Measurements from ENCODE around the gene COL5A1. TPM values are rescaled to one million over a fixed set of nuclear protein-coding genes. Genes with fewer than 3 reads are reported as not detected.
A peak's percentile ranks its signal among the peaks of the same experiment; 100 is the strongest.

The COL5A1 gene
- total and polyA plus RNA-seq, 3 experiments from 2014 or later: 0.02 to 0.43 (median 0.13) TPM

- Mint-ChIP-seq H3K9me3 (no peaks in the 10 kb centered on the region), H3K4me1 (peaks cover 0 to 5% (median 2%) of the 10 kb centered on the region in 3 donors), H3K36me3 (no peaks in the 10 kb centered on the region), H3K27ac (no peak overlapping the region), H3K27me3 (peaks cover 4 to 11% of the 10 kb centered on the region in 2 donors), H3K4me3 (no peak overlapping the region)
- Histone ChIP-seq H3K9me3 (ENCODE audit: low read length) (no peaks in the 10 kb centered on the region), H3K27ac (ENCODE audit: low read depth, low read length) (no peak overlapping the region), H3K36me3 (ENCODE audit: insufficient read depth, low read length) (no peaks in the 10 kb centered on the region), H3K4me3 (ENCODE audit: low read length) (no peak overlapping the region), H3K4me1 (ENCODE audit: insufficient read depth, low read length) (no peaks in the 10 kb centered on the region), H3K27me3 (ENCODE audit: insufficient read depth, low read length, poor library complexity, severe bottlenecking) (no peaks in the 10 kb centered on the region)
- ChIA-PET CTCF (no interaction called here), POLR2A (no interaction called here)
- peak in 1 of 5 donors; percentile 17 for DNase-seq
These were observed 3.7 kb upstream of the COL5A1 start for GRCh38 chr9:134637696-134638501.

- no peak overlapping the region for H3K27ac ChIP-seq (ENCODE audit: low read depth, low read length)
- Mint-ChIP-seq H3K4me3 (peak overlapping the region in 1 of 7 donors; percentile 24), H3K27me3 (peaks cover 4 to 18% of the 10 kb centered on the region in 2 donors), H3K36me3 (no peaks in the 10 kb centered on the region), H3K27ac (no peak overlapping the region), H3K4me1 (peaks cover 0 to 5% (median 2%) of the 10 kb centered on the region in 3 donors), H3K9me3 (no peaks in the 10 kb centered on the region)
- H3K4me1 ChIP-seq (ENCODE audit: insufficient read depth, low read length): no peaks in the 10 kb centered on the region
- ChIA-PET CTCF (no interaction called here), POLR2A (no interaction called here)
- no peak overlapping the region for H3K4me3 ChIP-seq (ENCODE audit: low read length)
- no peaks in the 10 kb centered on the region for H3K27me3 ChIP-seq (ENCODE audit: insufficient read depth, low read length, poor library complexity, severe bottlenecking)
- no peaks in the 10 kb centered on the region for H3K36me3 ChIP-seq (ENCODE audit: insufficient read depth, low read length)
- no peak for DNase-seq
- H3K9me3 ChIP-seq (ENCODE audit: low read length): no peaks in the 10 kb centered on the region
These were observed 3.0 kb upstream of the COL5A1 start for GRCh38 chr9:134638502-134639090.

GRCh38 chr9:134639994-134640393 is 1.6 kb upstream of the COL5A1 start:
- Histone ChIP-seq H3K4me3 (ENCODE audit: low read length) (no peak overlapping the region), H3K36me3 (ENCODE audit: insufficient read depth, low read length) (no peaks in the 10 kb centered on the region), H3K9me3 (ENCODE audit: low read length) (no peaks in the 10 kb centered on the region), H3K27ac (ENCODE audit: low read depth, low read length) (no peak overlapping the region), H3K27me3 (ENCODE audit: insufficient read depth, low read length, poor library complexity, severe bottlenecking) (no peaks in the 10 kb centered on the region), H3K4me1 (ENCODE audit: insufficient read depth, low read length) (no peaks in the 10 kb centered on the region)
- Mint-ChIP-seq H3K36me3 (no peaks in the 10 kb centered on the region), H3K27ac (no peak overlapping the region), H3K4me3 (peak overlapping the region in 3 of 7 donors; percentile 14 to 39 (median 20)), H3K27me3 (peaks cover 4 to 25% of the 10 kb centered on the region in 2 donors), H3K4me1 (peaks cover 0 to 5% (median 2%) of the 10 kb centered on the region in 3 donors), H3K9me3 (no peaks in the 10 kb centered on the region)
- DNase-seq: no peak
- ChIA-PET POLR2A (no interaction called here), CTCF (no interaction called here)

GRCh38 chr9:134640506-134641172 is 964 bp upstream of the COL5A1 start:
- no peak overlapping the region for H3K27ac Mint-ChIP-seq
- peak overlapping the region in 1 of 7 donors; percentile 14 for H3K4me3 Mint-ChIP-seq
- no peaks in the 10 kb centered on the region for H3K27me3 ChIP-seq (ENCODE audit: insufficient read depth, low read length, poor library complexity, severe bottlenecking)
- no peak for DNase-seq
- no peaks in the 10 kb centered on the region for H3K36me3 Mint-ChIP-seq
- ChIA-PET POLR2A (no interaction called here), CTCF (no interaction called here)
- H3K27ac ChIP-seq (ENCODE audit: low read depth, low read length): no peak overlapping the region
- H3K36me3 ChIP-seq (ENCODE audit: insufficient read depth, low read length): no peaks in the 10 kb centered on the region
- no peaks in the 10 kb centered on the region for H3K4me1 ChIP-seq (ENCODE audit: insufficient read depth, low read length)
- H3K9me3 ChIP-seq (ENCODE audit: low read length): no peaks in the 10 kb centered on the region
- H3K27me3 Mint-ChIP-seq: peaks cover 4 to 25% of the 10 kb centered on the region in 2 donors
- H3K4me1 Mint-ChIP-seq: peaks cover 0 to 5% (median 2%) of the 10 kb centered on the region in 3 donors
- H3K4me3 ChIP-seq (ENCODE audit: low read length): no peak overlapping the region
- H3K9me3 Mint-ChIP-seq: no peaks in the 10 kb centered on the region

- Mint-ChIP-seq H3K27ac (no peak overlapping the region), H3K36me3 (no peaks in the 10 kb centered on the region), H3K4me3 (no peak overlapping the region), H3K9me3 (no peaks in the 10 kb centered on the region), H3K4me1 (peaks cover 0 to 5% (median 2%) of the 10 kb centered on the region in 3 donors), H3K27me3 (peaks cover 3 to 25% of the 10 kb centered on the region in 2 donors)
- no peak for DNase-seq
- ChIA-PET CTCF (no interaction called here), POLR2A (no interaction called here)
- H3K4me1 ChIP-seq (ENCODE audit: insufficient read depth, low read length): no peaks in the 10 kb centered on the region
- H3K9me3 ChIP-seq (ENCODE audit: low read length): no peaks in the 10 kb centered on the region
- no peaks in the 10 kb centered on the region for H3K36me3 ChIP-seq (ENCODE audit: insufficient read depth, low read length)
- H3K27me3 ChIP-seq (ENCODE audit: insufficient read depth, low read length, poor library complexity, severe bottlenecking): no peaks in the 10 kb centered on the region
- H3K4me3 ChIP-seq (ENCODE audit: low read length): no peak overlapping the region
- no peak overlapping the region for H3K27ac ChIP-seq (ENCODE audit: low read depth, low read length)
These were observed 384 bp downstream of the COL5A1 start for GRCh38 chr9:134641990-134642384.

- peak overlapping the region in 5 of 7 donors; percentile 13 to 75 (median 70) for H3K4me3 Mint-ChIP-seq
- no peaks in the 10 kb centered on the region for H3K27me3 ChIP-seq (ENCODE audit: insufficient read depth, low read length, poor library complexity, severe bottlenecking)
- H3K9me3 Mint-ChIP-seq: no peaks in the 10 kb centered on the region
- H3K4me1 Mint-ChIP-seq: peaks cover 0 to 5% (median 2%) of the 10 kb centered on the region in 3 donors
- POLR2A ChIA-PET: no interaction called here
- H3K9me3 ChIP-seq (ENCODE audit: low read length): no peaks in the 10 kb centered on the region
- no peak overlapping the region for H3K27ac Mint-ChIP-seq
- no peak overlapping the region for H3K4me3 ChIP-seq (ENCODE audit: low read length)
- no peak for DNase-seq
- no peak overlapping the region for H3K27ac ChIP-seq (ENCODE audit: low read depth, low read length)
- H3K27me3 Mint-ChIP-seq: peaks cover 3 to 25% of the 10 kb centered on the region in 2 donors
- no peaks in the 10 kb centered on the region for H3K4me1 ChIP-seq (ENCODE audit: insufficient read depth, low read length)
- H3K36me3 Mint-ChIP-seq: no peaks in the 10 kb centered on the region
- CTCF ChIA-PET: no interaction called here
- H3K36me3 ChIP-seq (ENCODE audit: insufficient read depth, low read length): no peaks in the 10 kb centered on the region
These were observed 980 bp downstream of the COL5A1 start for GRCh38 chr9:134642385-134643181.

- Mint-ChIP-seq H3K27ac (no peak overlapping the region), H3K4me1 (peaks cover 0 to 5% (median 5%) of the 10 kb centered on the region in 3 donors), H3K4me3 (peak overlapping the region in 4 of 7 donors; percentile 13 to 75 (median 51)), H3K9me3 (no peaks in the 10 kb centered on the region), H3K36me3 (no peaks in the 10 kb centered on the region), H3K27me3 (peaks cover 3 to 25% of the 10 kb centered on the region in 2 donors)
- Histone ChIP-seq H3K4me3 (ENCODE audit: low read length) (no peak overlapping the region), H3K4me1 (ENCODE audit: insufficient read depth, low read length) (no peaks in the 10 kb centered on the region), H3K27me3 (ENCODE audit: insufficient read depth, low read length, poor library complexity, severe bottlenecking) (no peaks in the 10 kb centered on the region), H3K27ac (ENCODE audit: low read depth, low read length) (no peak overlapping the region), H3K36me3 (ENCODE audit: insufficient read depth, low read length) (no peaks in the 10 kb centered on the region), H3K9me3 (ENCODE audit: low read length) (no peaks in the 10 kb centered on the region)
- ChIA-PET CTCF (no interaction called here), POLR2A (no interaction called here)
- no peak for DNase-seq
These were observed 1.6 kb downstream of the COL5A1 start for GRCh38 chr9:134643222-134643671.
